Panc1 (cell line): ENCODE results near the gene PNKP. TPM values are rescaled to one million over a fixed set of nuclear protein-coding genes. Genes with fewer than 3 reads are reported as not detected.

Source experiments
- ATAC-seq: fragments of 200-7000 bp; cut with Tn5 transposase; 2 replicates; pipeline ENCODE4 v1.9.1; 2020; ENCODE audit warnings: mild to moderate bottlenecking, moderate library complexity
- BruUV-seq: library from RNA; stranded (reverse); fragments of 400-500 nt; replicated peaks from 2 replicates; lab custom pipeline; 2021; lab: Mats Ljungman, UMichigan
- CTCF ChIA-PET: fragments of 300-600 bp; sonication (Branson Sonifier 250); formaldehyde crosslinking; loops from one replicate; lab custom pipeline; 2022; ENCODE audit warnings: antibody characterized with exemption; lab: Charles Lee
- POLR2A ChIA-PET: fragments of 300-600 bp; sonication (Branson Sonifier 250); formaldehyde crosslinking; loops from one replicate; lab custom pipeline; 2022; ENCODE audit warnings: antibody characterized with exemption; lab: Charles Lee
- DNase-seq: peaks from one replicate; pipeline ENCODE4 v3.0.0-alpha.2; 2010; ENCODE audit warnings: low read depth, low spot score
- H3K27ac ChIP-seq: 2 replicates; pipeline ENCODE4 v1.5.1; 2011; ENCODE audit warnings: mild to moderate bottlenecking, low read length, inconsistent platforms
- H3K27me3 ChIP-seq: fragments of 200-500 bp; sonication (Bioruptor generic); 2 replicates; pipeline ENCODE4 v1.6.0; 2014; ENCODE audit warnings: low read length, inconsistent platforms; ENCODE audit not compliant: control insufficient read depth, insufficient read depth
- H3K36me3 ChIP-seq: fragments of 200-500 bp; sonication (Bioruptor generic); 2 replicates; pipeline ENCODE4 v1.5.1; 2014; ENCODE audit warnings: inconsistent platforms, mild to moderate bottlenecking, low read length, moderate library complexity; ENCODE audit not compliant: control insufficient read depth, insufficient read depth
- H3K4me1 ChIP-seq: 2 replicates; pipeline ENCODE4 v1.5.1; 2011; ENCODE audit warnings: inconsistent platforms, mild to moderate bottlenecking, low read length, moderate library complexity; ENCODE audit not compliant: control insufficient read depth, insufficient read depth
- H3K4me3 ChIP-seq, 2 experiments: 2 replicates each; pipeline ENCODE4 v1.5.1; 2011 to 2012; ENCODE audit warnings: low read depth in 2 of 2, low read length in 2 of 2, mild to moderate bottlenecking in 2 of 2, inconsistent platforms in 1 of 2, moderate library complexity in 1 of 2
- H3K9me3 ChIP-seq: fragments of 200-500 bp; sonication (Bioruptor generic); 2 replicates; pipeline ENCODE4 v1.5.1; 2014; ENCODE audit warnings: low read depth, mild to moderate bottlenecking, inconsistent platforms, low read length, moderate library complexity; ENCODE audit not compliant: control insufficient read depth, insufficient read depth
- CTCF ChIP-seq: fragments of 450-650 bp; IDR thresholded peaks from 2 replicates; pipeline ENCODE4 v1.5.1; 2017; ENCODE audit warnings: mild to moderate bottlenecking
- POLR2AphosphoS5 ChIP-seq: IDR thresholded peaks from 2 replicates; pipeline ENCODE4 v1.6.1; 2012; ENCODE audit warnings: mild to moderate bottlenecking, low read depth, low read length, moderate library complexity
- REST ChIP-seq, 2 experiments: IDR thresholded peaks; 2 replicates each; pipeline ENCODE4 v1.6.1; 2011 to 2012; ENCODE audit warnings: low read depth in 2 of 2, control low read depth in 1 of 2, low read length in 1 of 2, mild to moderate bottlenecking in 1 of 2, moderate library complexity in 1 of 2; ENCODE audit not compliant: insufficient read depth in 1 of 2
- SIN3A ChIP-seq: IDR thresholded peaks from 2 replicates; pipeline ENCODE4 v1.6.1; 2012; ENCODE audit warnings: low read depth, mild to moderate bottlenecking, low read length, moderate library complexity, borderline replicate concordance; ENCODE audit not compliant: insufficient read depth
- TCF7L2 ChIP-seq: IDR thresholded peaks from 2 replicates; pipeline ENCODE4 v1.6.1; 2011; ENCODE audit warnings: mild to moderate bottlenecking, low read depth, low read length, inconsistent platforms
- in situ Hi-C: cut with HindIII; loops from 2 replicates; pipeline ENCODE4 v1.10.0; 2016; ENCODE audit warnings: low sequenced_read_pairs, low pct_unique_long_range_greater_than_20kb
- intact Hi-C: fragments of 100-400 bp; cut with micrococcal nuclease; formaldehyde crosslinking; loops from one replicate; pipeline ENCODE4 v1.10.0; 2022; ENCODE audit not compliant: unreplicated experiment
- total RNA-seq: library from RNA; stranded (reverse); gene quantifications from one replicate; pipeline ENCODE4 v1.2.1, GENCODE V29; 2021; ENCODE audit not compliant: unreplicated experiment

The PNKP gene
- total RNA-seq, 1 experiment from 2014 or later = 76.7 TPM

GRCh38 chr19:49894879-49895565 is 27.6 kb upstream of the PNKP start:
- Histone ChIP-seq H3K4me3 (no peak overlapping the region), H3K27ac (no peak overlapping the region), H3K4me1 (peaks cover 10% of the 10 kb centered on the region), H3K36me3 (no peaks in the 10 kb centered on the region), H3K9me3 (no peaks in the 10 kb centered on the region), H3K27me3 (no peaks in the 10 kb centered on the region)
- intact Hi-C loops (no loop called here), in situ Hi-C loops (no loop called here)
- DNase-seq = no peak
- CTCF ChIA-PET = no interaction called here
- TF ChIP-seq POLR2AphosphoS5 (no peak), CTCF (no peak), SIN3A (no peak), REST (IDR thresholded peaks at IDR 0.05; ENCODE audit: insufficient read depth in 1 of 2, low read depth in 2 of 2, low read length in 1 of 2) (no peak), TCF7L2 (no peak)
- ATAC-seq = no peak
- no TSS peak for BruUV-seq
- POLR2A ChIA-PET = no interaction called here

- ChIA-PET POLR2A (no interaction called here), CTCF (no interaction called here)
- Histone ChIP-seq H3K27me3 (no peaks in the 10 kb centered on the region), H3K4me3 (no peak overlapping the region), H3K9me3 (no peaks in the 10 kb centered on the region), H3K36me3 (no peaks in the 10 kb centered on the region), H3K27ac (no peak overlapping the region), H3K4me1 (peaks cover 10% of the 10 kb centered on the region)
- in situ Hi-C loops = no loop called here
- BruUV-seq = no TSS peak
- ATAC-seq (no peak), DNase-seq (no peak)
- no peak for TF ChIP-seq POLR2AphosphoS5
- no peak for TF ChIP-seq SIN3A
- TF ChIP-seq TCF7L2 = no peak
- TF ChIP-seq REST (IDR thresholded peaks at IDR 0.05; ENCODE audit: insufficient read depth in 1 of 2, low read depth in 2 of 2, low read length in 1 of 2) = no peak
- TF ChIP-seq CTCF = no peak
- intact Hi-C loops = no loop called here
Measured at GRCh38 chr19:49894011-49894664, 26.8 kb upstream of the PNKP start.
